ENCODE data around the gene CC2D1A.

- TF ChIP-seq CTCF (IDR thresholded peaks at IDR 0.05) = no peak
- TF ChIP-seq POLR2AphosphoS5 (IDR thresholded peaks at IDR 0.05; ENCODE audit: low read depth, low read length) = no peak
- TF ChIP-seq MAX (IDR thresholded peaks at IDR 0.05; ENCODE audit: low read depth) = no peak
- no peak for TF ChIP-seq SMC3 (IDR thresholded peaks at IDR 0.05; ENCODE audit: low read depth, low read length)
- no peak for TF ChIP-seq USF2 (IDR thresholded peaks at IDR 0.05; ENCODE audit: borderline replicate concordance, low read depth, low read length)
- no peak for TF ChIP-seq TAF1 (IDR thresholded peaks at IDR 0.05; ENCODE audit: borderline replicate concordance, low read depth, low read length)
- TF ChIP-seq ELF1 (IDR thresholded peaks at IDR 0.05) = no peak
- no peak for TF ChIP-seq REST (IDR thresholded peaks at IDR 0.05; ENCODE audit: low read depth, low read length)
- TF ChIP-seq CHD2 (IDR thresholded peaks at IDR 0.05; ENCODE audit: low read length, partially characterized antibody) = no peak
- TF ChIP-seq RFX5 (IDR thresholded peaks at IDR 0.05; ENCODE audit: low read length) = no peak
- TF ChIP-seq YY1 (IDR thresholded peaks at IDR 0.05; ENCODE audit: low read depth) = no peak
Measured at GRCh38 chr19:13955662-13956364, 49.8 kb downstream of the CC2D1A start.
